Ectodermal cell (in vitro differentiated cells): ENCODE data around the gene ATXN7.

ENCODE experiments used
- H3K27ac ChIP-seq: 2 replicates; pipeline ENCODE4 v1.7.0; 2013; ENCODE audit warnings: mild to moderate bottlenecking, low read depth, low read length; ENCODE audit not compliant: insufficient read depth, poor library complexity, severe bottlenecking
- H3K27me3 ChIP-seq: 2 replicates; pipeline ENCODE4 v1.7.0; 2013; ENCODE audit warnings: mild to moderate bottlenecking, low read length; ENCODE audit not compliant: insufficient read depth, control insufficient read depth, poor library complexity, severe bottlenecking
- H3K36me3 ChIP-seq: one replicate; pipeline ENCODE4 v1.7.0; 2013; ENCODE audit warnings: low read length; ENCODE audit not compliant: control insufficient read depth, insufficient read depth
- H3K4me1 ChIP-seq: one replicate; pipeline ENCODE4 v1.7.0; 2013; ENCODE audit warnings: low read length; ENCODE audit not compliant: control insufficient read depth, insufficient read depth
- H3K4me3 ChIP-seq: 2 replicates; pipeline ENCODE4 v1.7.0; 2013; ENCODE audit warnings: low read depth, low read length, control low read depth; ENCODE audit not compliant: insufficient read depth
- H3K9me3 ChIP-seq: 2 replicates; pipeline ENCODE4 v1.7.0; 2013; ENCODE audit warnings: mild to moderate bottlenecking, low read length, moderate library complexity; ENCODE audit not compliant: control insufficient read depth
- WGBS, 2 experiments: methylation state at CpG; one replicate each; pipeline ENCODE4 v1.1.7; 2013; ENCODE audit warnings: missing lambda C conversion rate in 2 of 2; 5-methylcytosine and 5-hydroxymethylcytosine counted together

Gene ATXN7

GRCh38 chr3:63960048-63960711 lies 96.5 kb downstream of the ATXN7 start:
- H3K4me1 ChIP-seq: peaks cover 14% of the 10 kb centered on the region
- 75 to 82% methylated on average over 6 of the region's 6 CpGs for WGBS, 2 experiments
- H3K4me3 ChIP-seq: no peak overlapping the region
- no peaks in the 10 kb centered on the region for H3K27me3 ChIP-seq
- no peaks in the 10 kb centered on the region for H3K36me3 ChIP-seq
- no peak overlapping the region for H3K27ac ChIP-seq
- no peaks in the 10 kb centered on the region for H3K9me3 ChIP-seq

GRCh38 chr3:63961891-63962290 lies 98.2 kb downstream of the ATXN7 start:
- Histone ChIP-seq H3K27me3 (no peaks in the 10 kb centered on the region), H3K9me3 (no peaks in the 10 kb centered on the region), H3K27ac (no peak overlapping the region), H3K36me3 (no peaks in the 10 kb centered on the region), H3K4me3 (no peak overlapping the region), H3K4me1 (peaks cover 31% of the 10 kb centered on the region)
- 81 to 90% methylated on average over 2 of the region's 2 CpGs for WGBS, 2 experiments

GRCh38 chr3:63963496-63963895 lies 99.8 kb downstream of the ATXN7 start:
- H3K27ac ChIP-seq: peak overlapping the region; percentile 62
- H3K4me1 ChIP-seq: peaks cover 47% of the 10 kb centered on the region
- no CpG with 5 or more reads among the region's 1 CpG for WGBS, 2 experiments
- no peaks in the 10 kb centered on the region for H3K9me3 ChIP-seq
- H3K4me3 ChIP-seq: no peak overlapping the region
- H3K36me3 ChIP-seq: no peaks in the 10 kb centered on the region
- no peaks in the 10 kb centered on the region for H3K27me3 ChIP-seq

GRCh38 chr3:63964681-63965485 lies 101.2 kb downstream of the ATXN7 start:
- H3K27ac ChIP-seq: peak overlapping the region; percentile 6
- 79 to 84% methylated on average over 6 of the region's 6 CpGs for WGBS, 2 experiments
- peaks cover 61% of the 10 kb centered on the region for H3K4me1 ChIP-seq
- H3K9me3 ChIP-seq: no peaks in the 10 kb centered on the region
- no peaks in the 10 kb centered on the region for H3K27me3 ChIP-seq
- no peaks in the 10 kb centered on the region for H3K36me3 ChIP-seq
- no peak overlapping the region for H3K4me3 ChIP-seq

GRCh38 chr3:63966007-63966406 lies 102.3 kb downstream of the ATXN7 start:
- Histone ChIP-seq H3K9me3 (no peaks in the 10 kb centered on the region), H3K4me3 (no peak overlapping the region), H3K36me3 (no peaks in the 10 kb centered on the region), H3K27me3 (no peaks in the 10 kb centered on the region), H3K27ac (no peak overlapping the region), H3K4me1 (peaks cover 65% of the 10 kb centered on the region)
- 93 to 94% methylated on average over 4 of the region's 4 CpGs for WGBS, 2 experiments

- Histone ChIP-seq H3K9me3 (no peaks in the 10 kb centered on the region), H3K4me1 (peaks cover 74% of the 10 kb centered on the region), H3K4me3 (no peak overlapping the region), H3K27ac (no peak overlapping the region), H3K36me3 (no peaks in the 10 kb centered on the region), H3K27me3 (no peaks in the 10 kb centered on the region)
- 93 to 94% methylated on average over 1 of the region's 1 CpG for WGBS, 2 experiments
These were observed 103.2 kb downstream of the ATXN7 start for GRCh38 chr3:63966871-63967270.

- Histone ChIP-seq H3K27me3 (no peaks in the 10 kb centered on the region), H3K9me3 (no peaks in the 10 kb centered on the region), H3K36me3 (no peaks in the 10 kb centered on the region), H3K4me1 (peaks cover 84% of the 10 kb centered on the region), H3K27ac (peak overlapping the region; percentile 76), H3K4me3 (no peak overlapping the region)
- 57 to 58% methylated on average over 10 to 11 of the region's 11 CpGs for WGBS, 2 experiments
These were observed 104.3 kb downstream of the ATXN7 start for GRCh38 chr3:63967675-63968611.

- Histone ChIP-seq H3K9me3 (no peaks in the 10 kb centered on the region), H3K36me3 (no peaks in the 10 kb centered on the region), H3K27me3 (no peaks in the 10 kb centered on the region), H3K4me1 (peaks cover 93% of the 10 kb centered on the region), H3K27ac (no peak overlapping the region), H3K4me3 (no peak overlapping the region)
- 56 to 68% methylated on average over 3 of the region's 3 CpGs for WGBS, 2 experiments
These were observed 105.1 kb downstream of the ATXN7 start for GRCh38 chr3:63968612-63969350.

- H3K9me3 ChIP-seq: no peaks in the 10 kb centered on the region
- peak overlapping the region; percentile 13 for H3K4me3 ChIP-seq
- peaks cover 91% of the 10 kb centered on the region for H3K4me1 ChIP-seq
- no peaks in the 10 kb centered on the region for H3K36me3 ChIP-seq
- 54 to 56% methylated on average over 2 of the region's 2 CpGs for WGBS, 2 experiments
- peak overlapping the region; percentile 95 for H3K27ac ChIP-seq
- no peaks in the 10 kb centered on the region for H3K27me3 ChIP-seq
These were observed 106.2 kb downstream of the ATXN7 start for GRCh38 chr3:63969876-63970275.
